ENCODE data around the gene ZNF593. TPM values are rescaled to one million over a fixed set of nuclear protein-coding genes. Genes with fewer than 3 reads are reported as not detected.

The ZNF593 gene
- total RNA-seq, 1 experiment from 2014 or later: 170 TPM

DNA sequence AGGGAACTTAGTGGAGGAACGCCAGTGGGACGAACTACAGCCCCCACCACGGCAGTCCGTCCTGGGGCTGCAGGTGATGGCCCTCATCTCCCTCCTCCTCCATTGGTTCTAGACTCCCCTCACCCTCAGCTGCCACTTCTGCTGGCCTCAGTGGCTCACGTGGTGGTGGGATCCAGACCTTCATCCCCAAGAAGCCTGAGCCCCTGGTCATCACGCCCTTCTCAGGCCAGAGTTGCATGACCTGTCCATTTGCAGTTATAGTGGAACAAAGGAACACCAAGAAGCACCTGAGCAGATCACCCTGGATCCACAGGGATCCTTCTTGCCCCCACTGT, 23.8 kb upstream of the ZNF593 start:
- DNase-seq (ENCODE audit: low spot score): no peak

DNA sequence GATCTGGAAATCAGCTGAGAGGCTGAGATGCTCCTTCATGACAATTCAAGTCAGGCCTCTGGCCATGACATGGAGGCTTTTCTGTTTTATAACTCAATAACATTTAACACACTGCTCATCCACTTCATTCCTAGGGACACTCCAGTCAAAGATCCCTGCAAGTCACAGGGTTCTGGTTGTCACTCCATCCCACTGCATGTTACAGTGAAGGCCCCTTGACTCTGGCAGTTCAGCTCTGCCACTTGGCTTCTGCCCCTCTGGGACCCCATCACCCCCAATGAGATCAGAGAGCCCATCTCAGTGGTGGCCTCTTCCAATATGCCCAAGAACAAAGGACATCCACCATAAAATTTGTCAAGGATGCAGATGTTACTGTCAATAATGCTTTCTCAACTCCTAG, 20.8 kb upstream of the ZNF593 start:
- no peak for DNase-seq (ENCODE audit: low spot score)

DNA sequence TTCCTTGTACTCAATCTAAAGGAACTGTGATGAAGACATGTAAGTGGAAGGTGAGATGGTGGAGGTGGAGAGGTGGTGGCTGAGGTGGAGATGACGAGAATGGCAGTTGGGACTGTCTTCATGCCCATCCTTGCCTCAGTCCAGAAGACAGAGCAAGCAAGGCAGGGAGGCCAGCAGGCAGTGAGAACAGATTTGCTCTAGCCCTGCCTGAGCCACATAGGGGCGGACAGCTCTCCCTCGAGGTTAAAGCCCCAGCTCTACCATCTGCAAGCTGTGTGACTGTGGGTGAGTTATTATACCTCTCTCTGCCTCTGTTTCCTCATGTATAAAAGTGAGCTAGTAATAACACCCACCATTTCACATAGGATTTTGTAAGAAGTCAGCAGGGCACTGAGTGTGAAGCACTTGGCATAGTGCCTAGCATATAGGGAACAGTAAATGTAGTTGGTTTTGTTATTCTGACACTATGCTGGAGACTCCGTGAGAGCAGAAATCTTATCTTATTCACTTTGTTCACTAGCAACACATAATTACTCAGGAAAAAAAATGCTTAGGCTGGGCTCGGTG, 15.7 kb upstream of the ZNF593 start:
- DNase-seq (ENCODE audit: low spot score): no peak

DNA sequence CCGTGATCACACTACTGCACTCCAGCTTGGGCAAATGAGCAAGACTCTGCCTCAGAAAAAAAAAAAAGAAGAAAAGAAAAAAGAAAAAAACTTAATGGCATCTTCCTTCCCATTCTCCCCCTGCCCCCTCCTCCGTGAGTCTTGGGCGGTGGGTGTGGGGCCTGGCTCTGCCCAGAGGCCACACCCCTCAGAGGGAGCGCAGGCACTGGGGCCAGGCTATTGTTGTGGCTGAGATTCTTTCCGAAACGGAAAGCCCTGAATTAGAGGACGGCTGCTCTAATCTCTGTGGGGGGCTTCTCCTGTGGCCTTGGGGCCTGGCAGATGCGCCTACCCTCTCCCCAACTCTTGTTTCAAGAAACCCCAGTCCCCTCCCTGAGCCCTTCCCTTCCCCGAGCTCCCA, 15.0 kb upstream of the ZNF593 start:
- DNase-seq (ENCODE audit: low spot score): no peak

DNA sequence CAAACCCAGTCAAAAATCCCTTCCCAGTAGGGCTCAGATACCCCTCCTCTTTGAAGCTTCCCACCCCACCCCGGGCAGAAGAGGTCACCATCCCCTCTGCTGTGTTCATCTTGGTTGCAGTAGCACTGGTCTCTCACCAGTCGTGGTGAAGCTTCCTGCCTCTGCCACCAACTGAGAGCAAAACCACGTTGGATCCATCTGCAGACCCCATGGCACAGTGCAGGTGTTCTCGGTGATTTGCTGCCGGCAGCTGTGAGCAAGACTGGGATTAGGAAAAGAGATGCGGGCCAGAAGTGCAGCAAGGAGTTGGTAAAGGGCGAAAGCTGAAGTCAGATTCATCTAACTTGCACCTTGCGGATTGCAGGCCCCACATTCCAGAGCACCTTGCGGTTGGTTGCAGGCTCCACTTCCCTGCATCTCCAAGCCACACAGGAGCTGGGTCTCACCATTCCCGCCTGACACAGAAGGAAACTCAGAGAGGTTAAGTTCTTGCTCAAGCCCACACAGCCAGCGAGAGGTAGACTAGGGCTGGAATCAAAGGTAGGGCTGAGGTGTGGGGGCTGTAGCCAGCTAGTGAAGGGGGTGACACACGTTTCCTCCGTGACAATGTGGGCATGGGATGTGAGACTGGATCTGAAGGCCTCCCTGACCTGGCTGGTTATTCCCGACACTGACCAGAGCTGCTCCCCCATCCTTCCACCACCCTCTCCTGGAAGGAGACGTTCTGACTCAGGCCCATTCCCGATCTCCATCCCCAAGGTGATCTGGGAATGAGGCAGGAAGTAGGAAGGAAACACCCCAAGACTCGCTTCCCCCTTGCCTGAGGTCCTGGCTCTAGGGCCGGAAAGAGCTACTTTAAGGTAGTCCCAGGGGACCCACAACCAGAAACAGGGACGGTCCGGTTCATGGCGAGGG, 14.1 kb upstream of the ZNF593 start:
- no peak for DNase-seq (ENCODE audit: low spot score)

DNA sequence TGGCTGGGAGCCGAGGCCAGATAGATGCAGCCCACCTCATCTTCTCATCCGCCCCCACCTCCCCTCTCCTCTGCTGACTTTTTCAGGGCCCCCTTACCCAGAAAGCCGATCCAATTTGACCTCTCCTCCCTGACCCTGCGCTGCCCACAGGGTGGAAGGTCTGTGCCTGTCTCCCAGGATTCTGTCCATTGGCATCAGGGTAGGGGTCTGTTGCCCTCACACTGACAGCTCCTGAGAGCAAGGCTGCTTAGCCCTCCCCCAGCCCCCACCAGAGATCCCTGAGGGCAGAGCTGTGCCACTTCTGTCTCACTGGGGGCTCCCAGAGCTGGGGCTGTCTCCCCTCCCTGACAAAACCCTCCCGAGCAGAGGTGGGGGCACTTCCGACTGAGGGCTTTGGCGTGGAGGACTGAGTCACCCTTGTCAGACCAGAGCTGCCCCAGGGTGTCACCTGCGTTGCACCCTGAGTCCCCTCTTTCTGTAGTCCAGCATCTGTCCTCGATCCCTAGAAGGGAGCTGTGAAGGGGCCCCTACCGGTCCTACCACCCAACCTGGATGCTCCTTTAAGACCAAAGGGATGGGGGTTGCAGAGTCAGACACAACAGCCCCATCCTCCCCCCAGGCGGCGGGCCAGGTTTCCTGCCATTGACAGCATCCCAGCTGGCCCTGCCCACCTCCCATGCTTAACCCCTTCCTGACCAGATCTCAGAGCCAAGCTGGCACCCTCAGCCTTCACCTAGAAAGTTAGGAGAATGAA, 13.2 kb upstream of the ZNF593 start:
- no peak for DNase-seq (ENCODE audit: low spot score)

DNA sequence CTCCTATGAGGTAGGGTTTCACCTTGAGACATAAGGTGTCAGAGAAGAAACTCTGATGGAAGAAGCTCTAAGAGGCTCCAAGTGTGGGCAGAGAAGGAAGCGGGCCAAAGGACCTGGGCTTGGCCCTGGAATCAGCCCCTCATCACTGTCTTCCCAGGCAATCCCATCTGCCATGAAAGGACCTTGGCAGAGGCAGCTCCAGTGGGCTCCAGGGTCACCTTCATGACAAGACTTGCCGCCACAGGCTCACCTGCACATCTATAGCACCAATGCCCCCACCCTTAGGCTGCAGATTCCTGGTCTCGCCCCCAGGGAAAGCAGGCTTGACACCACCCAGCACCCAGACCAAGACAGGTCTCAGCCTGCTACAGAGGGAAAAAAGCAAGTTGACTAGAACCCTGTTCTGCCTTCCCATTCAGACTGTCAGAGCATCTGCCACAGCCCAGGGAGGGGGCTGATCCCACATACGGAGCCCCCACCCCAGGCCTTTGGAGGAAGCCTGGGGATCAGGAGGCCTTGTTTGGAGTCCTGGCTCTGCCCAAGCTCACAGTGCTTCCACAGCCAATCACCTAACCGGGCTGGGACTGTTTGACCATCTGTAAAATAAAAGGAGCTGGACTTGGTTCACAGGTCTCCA, 11.3 kb upstream of the ZNF593 start:
- DNase-seq (ENCODE audit: low spot score): no peak

DNA sequence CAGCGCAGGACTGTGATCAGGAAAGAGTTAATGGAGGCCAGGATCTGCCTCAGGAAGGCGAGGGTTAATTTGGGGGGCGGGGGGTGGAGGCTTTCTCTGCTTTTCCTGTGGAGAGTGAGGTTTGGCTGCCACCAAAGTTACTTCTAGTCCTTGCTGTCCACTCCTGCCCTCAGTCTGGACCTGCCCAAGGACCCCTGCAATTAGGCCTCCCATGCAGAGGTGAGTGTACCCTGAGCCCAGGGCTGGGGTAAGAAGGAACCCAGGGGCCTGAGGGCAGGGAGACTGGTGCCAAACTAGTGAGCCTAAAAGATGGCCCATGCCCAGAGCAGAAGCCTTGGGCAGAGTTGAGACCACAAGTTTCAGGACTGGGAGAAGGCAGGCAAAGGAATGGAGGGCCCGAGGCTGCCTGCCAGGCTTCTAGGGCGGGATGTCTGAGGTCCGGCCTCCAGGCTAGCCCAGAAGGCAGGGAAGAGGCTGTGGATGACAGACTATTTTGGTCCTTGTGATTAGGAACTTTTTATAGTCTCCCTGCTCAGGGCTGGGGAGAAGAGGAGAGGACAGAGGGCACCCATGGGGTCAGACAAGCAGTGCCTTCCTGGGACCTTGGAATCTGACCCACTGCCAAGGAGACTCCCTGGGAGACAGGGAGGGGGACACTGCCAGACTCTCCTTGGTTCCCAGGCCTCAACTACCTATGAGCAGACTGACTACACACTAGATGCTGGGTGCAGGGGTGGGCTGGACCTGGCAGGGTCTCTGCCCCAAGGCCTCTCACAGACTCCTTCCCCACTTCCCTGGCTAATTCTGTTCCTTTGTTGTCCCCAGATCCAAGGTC, 10.6 kb upstream of the ZNF593 start, which contains the start of gene FAM110D:
TSS of gene FAM110D (plus strand) at position 172 of the 835 bp plus-strand sequence. CDS start 2,213 bp downstream, outside the sequence.
- DNase-seq (ENCODE audit: low spot score): no peak

DNA sequence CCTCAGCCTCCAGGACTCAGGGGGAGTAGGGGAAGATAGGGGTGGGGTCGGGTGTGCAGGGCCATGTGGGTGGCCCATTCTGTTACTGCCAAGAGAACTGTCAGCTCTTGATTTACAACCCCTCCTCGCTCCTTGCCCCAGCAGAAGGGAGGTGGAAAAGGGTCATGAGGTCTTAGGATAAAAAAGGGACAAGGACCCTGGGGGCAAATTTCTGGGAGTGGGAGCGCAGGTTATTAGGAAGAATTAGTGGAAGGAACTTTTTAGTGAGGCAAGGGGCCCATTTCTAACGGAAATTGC, 10.0 kb upstream of the ZNF593 start:
- DNase-seq (ENCODE audit: low spot score): no peak

DNA sequence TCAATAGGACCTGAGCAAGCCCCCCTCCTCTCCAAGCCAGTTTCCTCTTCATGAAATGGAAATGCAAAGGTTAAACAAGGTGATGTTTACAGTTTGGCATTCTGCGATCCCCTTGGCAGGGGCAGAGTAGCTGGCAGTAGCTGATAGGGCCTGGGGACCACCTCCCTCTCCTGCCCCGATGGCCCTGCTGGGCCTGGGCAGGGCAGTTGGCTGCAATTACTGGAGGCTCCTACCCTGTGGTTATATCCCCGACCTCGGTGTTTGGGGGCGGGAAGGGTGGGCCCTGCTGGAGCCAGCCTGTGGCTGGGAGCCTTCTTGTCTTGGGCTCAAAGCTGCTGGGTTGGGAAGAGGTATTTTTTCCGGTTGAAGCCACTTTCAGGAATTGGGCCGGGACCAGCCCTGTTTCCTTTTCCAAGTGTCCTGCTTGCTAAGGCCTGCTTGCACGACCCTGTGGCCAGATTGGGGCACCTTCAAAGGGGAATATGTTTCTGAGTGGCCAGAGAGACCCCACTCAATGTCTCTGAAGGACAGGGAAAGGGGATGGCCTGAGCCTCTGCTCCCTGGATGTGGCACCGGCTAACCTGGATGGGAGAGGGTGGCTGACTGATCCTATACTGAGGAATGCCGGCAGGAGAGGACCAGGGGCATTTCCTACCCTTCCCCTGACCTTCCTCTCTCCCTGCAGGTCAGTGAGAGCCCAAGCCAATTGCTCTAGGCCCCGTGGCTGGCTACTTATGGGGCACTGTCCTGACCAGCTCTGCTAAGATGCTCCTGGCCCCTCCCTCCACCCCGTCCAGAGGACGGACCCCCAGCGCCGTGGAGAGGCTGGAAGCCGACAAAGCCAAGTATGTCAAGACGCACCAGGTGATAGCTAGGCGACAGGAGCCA, 8.9 kb upstream of the ZNF593 start:
- no peak for DNase-seq (ENCODE audit: low spot score)

DNA sequence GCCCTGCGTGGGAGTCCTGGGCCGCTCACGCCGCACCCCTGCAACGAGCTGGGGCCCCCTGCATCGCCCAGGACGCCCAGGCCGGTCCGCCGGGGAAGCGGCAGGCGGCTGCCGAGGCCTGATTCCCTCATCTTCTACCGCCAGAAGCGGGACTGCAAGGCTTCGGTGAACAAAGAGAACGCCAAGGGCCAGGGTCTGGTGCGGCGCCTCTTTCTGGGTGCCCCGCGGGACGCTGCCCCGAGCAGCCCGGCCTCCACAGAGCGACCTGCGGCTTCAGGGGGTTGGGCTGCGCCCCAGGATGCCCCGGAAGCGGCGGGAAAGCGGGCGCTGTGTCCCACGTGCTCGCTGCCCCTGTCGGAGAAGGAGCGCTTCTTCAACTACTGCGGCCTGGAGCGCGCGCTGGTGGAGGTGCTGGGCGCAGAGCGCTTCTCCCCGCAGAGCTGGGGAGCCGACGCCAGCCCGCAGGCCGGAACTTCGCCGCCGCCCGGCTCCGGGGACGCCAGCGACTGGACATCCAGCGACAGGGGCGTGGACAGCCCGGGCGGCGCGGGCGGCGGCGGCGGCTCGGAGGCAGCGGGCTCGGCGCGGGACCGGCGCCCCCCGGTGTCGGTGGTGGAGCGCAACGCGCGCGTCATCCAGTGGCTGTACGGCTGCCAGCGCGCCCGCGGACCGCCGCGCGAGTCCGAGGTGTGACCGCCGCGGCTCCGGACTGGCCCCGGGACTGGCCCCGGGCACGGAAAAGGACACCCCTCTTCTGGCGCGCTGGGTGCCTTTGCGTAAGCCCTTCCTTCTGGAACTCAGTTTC, 8.1 kb upstream of the ZNF593 start:
- peak; percentile 33 for DNase-seq (ENCODE audit: low spot score)

DNA sequence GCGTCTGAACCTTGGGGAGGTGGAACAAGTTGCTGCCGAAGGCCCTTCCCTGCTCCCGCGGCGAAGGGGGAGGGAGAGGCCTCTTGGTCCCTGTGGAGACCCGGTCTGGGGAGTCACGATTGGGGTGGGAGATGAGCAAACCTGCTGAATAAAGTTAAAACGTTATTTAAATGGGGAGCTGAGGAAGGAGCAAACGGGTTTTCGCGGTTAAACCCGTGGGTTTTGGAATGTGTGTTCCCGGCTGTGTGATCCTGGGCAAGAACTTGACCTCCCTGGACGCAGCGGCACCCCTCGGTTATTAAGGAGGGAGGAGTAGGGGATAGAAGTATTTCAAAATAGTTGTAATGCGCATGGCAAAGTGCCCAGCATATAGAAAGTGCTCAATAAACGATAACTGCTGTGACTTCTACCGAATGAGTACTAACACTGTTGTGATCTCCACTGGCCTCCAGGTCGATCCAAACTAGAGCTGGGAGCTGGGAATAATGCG, 7.4 kb upstream of the ZNF593 start:
- no peak for DNase-seq (ENCODE audit: low spot score)

DNA sequence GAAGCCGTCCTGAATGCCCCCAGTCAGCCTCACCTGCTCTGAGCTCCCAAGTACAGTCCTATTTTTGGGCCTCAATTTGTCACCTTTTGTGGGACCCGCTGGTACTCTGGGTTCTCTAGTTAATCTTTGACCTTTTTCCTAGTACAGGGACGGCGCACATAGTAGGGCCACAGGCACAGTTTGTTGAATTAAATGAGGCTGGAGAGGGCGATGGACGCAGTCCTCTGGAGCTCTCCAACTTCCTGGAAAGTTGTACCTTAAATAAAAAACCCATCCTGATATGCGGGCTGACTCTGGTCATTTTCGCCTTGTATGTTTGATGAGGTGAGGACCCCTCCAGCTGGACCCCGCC, 6.0 kb upstream of the ZNF593 start:
- no peak for DNase-seq (ENCODE audit: low spot score)

DNA sequence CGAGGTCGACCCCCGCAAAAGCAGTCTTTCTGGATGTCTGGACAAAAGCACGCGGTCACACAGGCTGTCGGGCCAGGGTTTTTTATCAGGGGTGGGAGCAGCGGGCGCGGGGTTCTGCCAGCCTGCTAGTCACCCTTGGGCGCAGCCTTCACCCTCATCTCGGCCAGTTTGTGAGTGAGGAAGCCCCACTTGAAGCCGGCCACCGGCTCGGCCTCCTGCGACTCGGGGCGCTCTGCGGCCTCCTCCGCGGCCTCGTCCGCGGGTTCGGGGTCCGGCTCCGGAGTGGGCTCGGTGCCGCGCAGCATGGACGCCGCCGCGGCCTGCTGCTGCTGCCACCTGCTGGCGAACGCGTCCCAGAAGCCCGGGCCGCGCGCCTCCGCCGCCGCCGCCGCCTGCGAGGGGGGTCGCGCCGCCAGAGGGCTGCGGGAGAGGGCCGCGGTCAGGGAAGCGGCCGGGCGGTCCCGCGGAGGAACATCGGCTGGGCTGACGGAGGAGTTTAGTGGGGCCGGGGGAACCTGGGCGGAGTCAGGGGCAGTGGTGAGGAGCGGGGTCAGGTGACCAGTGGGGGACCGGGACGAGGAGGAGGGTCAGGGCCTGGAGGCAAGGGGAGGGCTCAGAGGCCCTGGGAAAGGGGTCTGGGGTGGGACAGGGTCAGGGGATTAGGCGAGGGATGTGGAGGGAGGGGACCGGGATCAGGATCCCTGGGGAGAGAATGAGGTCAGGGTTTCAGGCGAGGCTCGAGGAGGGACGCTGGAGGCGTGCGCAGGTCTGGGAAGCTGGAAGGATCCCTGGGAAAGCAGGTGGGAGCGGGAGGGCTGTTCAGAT, 5.5 kb upstream of the ZNF593 start:
- DNase-seq (ENCODE audit: low spot score): no peak

DNA sequence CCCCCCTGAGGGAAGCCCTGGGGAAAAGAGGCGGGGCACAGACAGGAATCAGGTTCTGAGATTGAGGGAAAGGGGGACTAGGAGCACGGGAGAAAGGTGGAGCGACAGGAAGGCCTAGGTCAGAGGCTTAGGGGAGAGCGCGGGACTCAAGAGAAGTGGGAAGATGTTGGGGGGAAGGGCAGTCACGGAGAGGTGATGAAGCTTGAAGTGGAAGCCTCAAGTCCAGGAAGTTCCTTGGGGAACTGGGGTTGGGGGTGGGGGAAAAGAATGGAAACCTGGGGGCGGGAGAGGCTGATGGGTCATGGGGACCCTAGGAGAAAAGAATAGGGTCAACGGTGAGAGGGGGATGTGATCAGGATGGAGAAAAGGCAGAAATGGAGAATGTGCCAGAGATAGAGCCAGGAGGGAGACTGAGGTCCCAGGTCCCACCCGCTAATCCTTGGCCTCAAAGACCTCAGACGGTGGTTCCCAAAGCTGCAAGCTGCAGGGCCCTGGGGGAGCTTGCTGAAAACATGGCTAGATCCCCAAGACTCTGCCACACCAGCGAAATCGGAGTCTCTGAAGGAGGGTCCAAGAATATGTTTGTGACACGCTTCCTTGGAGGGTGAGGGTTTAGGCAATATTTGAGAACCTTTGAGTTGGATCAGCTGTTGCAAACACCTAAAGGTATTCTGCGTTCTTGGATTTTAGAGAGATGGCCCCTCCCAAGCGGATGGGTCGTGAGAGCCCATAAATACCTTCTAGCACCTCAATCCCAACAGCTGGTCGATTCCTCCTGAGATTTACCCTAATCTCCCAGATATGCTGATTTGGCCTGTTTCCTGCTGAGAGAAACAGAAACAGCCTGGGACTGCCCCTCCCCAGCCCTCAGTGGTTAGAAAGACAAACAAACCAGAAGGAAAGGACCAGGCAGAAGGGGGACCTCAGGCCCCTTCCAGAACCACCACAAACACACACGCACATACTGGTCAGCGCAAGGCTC, 4.6 kb upstream of the ZNF593 start:
- DNase-seq (ENCODE audit: low spot score): no peak

DNA sequence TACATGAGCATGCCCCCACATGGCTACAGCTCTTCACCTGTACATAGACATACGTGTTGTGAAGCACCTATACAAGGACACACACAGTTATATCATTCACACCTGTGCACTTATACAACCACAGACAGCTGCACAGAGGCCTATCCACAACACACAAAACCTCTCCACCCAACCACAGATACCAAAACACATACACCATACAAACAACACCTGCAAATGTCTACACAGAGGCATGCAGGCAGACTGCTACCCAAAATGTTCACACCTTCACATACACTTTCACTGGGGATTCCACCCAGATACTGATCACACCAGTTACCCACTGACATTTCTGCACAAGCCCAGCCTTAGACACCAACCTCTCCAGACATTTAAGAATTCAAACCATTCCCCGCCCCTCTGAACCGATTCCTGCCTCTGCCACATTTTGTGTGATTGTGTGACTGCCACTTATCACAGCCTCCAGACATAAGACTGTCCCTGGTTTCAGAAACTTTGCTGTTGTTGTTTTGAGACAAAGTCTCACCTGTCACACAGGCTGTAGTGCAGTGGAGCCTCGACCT, 2.9 kb upstream of the ZNF593 start:
- no peak for DNase-seq (ENCODE audit: low spot score)
